Duodenal mucosa (tissue), 2 donors: ENCODE data around the gene CRYZL1.

Experiments
- H3K27ac ChIP-seq: one replicate; pipeline ENCODE4 v1.7.0; 2013; ENCODE audit warnings: low read depth, low read length
- H3K27me3 ChIP-seq, 2 donors: one replicate each; pipeline ENCODE4 v1.7.0; 2013; ENCODE audit warnings: low read length in 2 of 2, control low read depth in 1 of 2; ENCODE audit not compliant: insufficient read depth in 2 of 2, control insufficient read depth in 1 of 2
- H3K36me3 ChIP-seq, 2 donors: one replicate each; pipeline ENCODE4 v1.7.0; 2013; ENCODE audit warnings: low read length in 2 of 2, control low read depth in 1 of 2; ENCODE audit not compliant: insufficient read depth in 2 of 2, control insufficient read depth in 1 of 2
- H3K4me1 ChIP-seq, 2 donors: one replicate each; pipeline ENCODE4 v1.7.0; 2013; ENCODE audit warnings: low read length in 2 of 2, control low read depth in 1 of 2; ENCODE audit not compliant: insufficient read depth in 2 of 2, control insufficient read depth in 1 of 2
- H3K4me3 ChIP-seq, 2 donors: one replicate each; pipeline ENCODE4 v1.7.0; 2013; ENCODE audit warnings: low read length in 2 of 2, low read depth in 1 of 2
- H3K9ac ChIP-seq, 2 donors: one replicate each; pipeline ENCODE4 v1.7.0; 2013; ENCODE audit warnings: low read length in 2 of 2, low read depth in 1 of 2
- H3K9me3 ChIP-seq, 2 donors: one replicate each; pipeline ENCODE4 v1.7.0; 2013; ENCODE audit warnings: low read length in 2 of 2, control low read depth in 1 of 2; ENCODE audit not compliant: control insufficient read depth in 1 of 2

Gene CRYZL1

GRCh38 chr21:33567914-33568313 is 73.6 kb downstream of the CRYZL1 start:
- H3K27me3 ChIP-seq: no peaks in the 10 kb centered on the region
- no peak overlapping the region for H3K9ac ChIP-seq
- no peaks in the 10 kb centered on the region for H3K9me3 ChIP-seq
- H3K36me3 ChIP-seq: peaks cover 35 to 54% of the 10 kb centered on the region in 2 donors
- peaks cover 0 to 4% of the 10 kb centered on the region in 2 donors for H3K4me1 ChIP-seq
- no peak overlapping the region for H3K4me3 ChIP-seq
- no peak overlapping the region for H3K27ac ChIP-seq

GRCh38 chr21:33566514-33566913 is 75.0 kb downstream of the CRYZL1 start:
- Histone ChIP-seq H3K4me1 (no peaks in the 10 kb centered on the region), H3K27ac (no peak overlapping the region), H3K9ac (no peak overlapping the region), H3K36me3 (peaks cover 33 to 51% of the 10 kb centered on the region in 2 donors), H3K9me3 (no peaks in the 10 kb centered on the region), H3K4me3 (no peak overlapping the region), H3K27me3 (no peaks in the 10 kb centered on the region)

- H3K4me1 ChIP-seq: no peaks in the 10 kb centered on the region
- H3K36me3 ChIP-seq: peaks cover 43 to 61% of the 10 kb centered on the region in 2 donors
- no peak overlapping the region for H3K9ac ChIP-seq
- H3K4me3 ChIP-seq: no peak overlapping the region
- H3K9me3 ChIP-seq: no peaks in the 10 kb centered on the region
- H3K27ac ChIP-seq: no peak overlapping the region
- no peaks in the 10 kb centered on the region for H3K27me3 ChIP-seq
Observed at GRCh38 chr21:33562389-33562788, 79.2 kb downstream of the CRYZL1 start.

- no peaks in the 10 kb centered on the region for H3K27me3 ChIP-seq
- H3K36me3 ChIP-seq: peaks cover 41 to 61% of the 10 kb centered on the region in 2 donors
- no peak overlapping the region for H3K27ac ChIP-seq
Observed at GRCh38 chr21:33561373-33561772, 80.2 kb downstream of the CRYZL1 start.

GRCh38 chr21:33560965-33561364 is 80.6 kb downstream of the CRYZL1 start:
- Histone ChIP-seq H3K9me3 (no peaks in the 10 kb centered on the region), H3K4me1 (peaks cover 0 to under 1% of the 10 kb centered on the region in 2 donors), H3K27me3 (no peaks in the 10 kb centered on the region), H3K36me3 (peaks cover 41 to 64% of the 10 kb centered on the region in 2 donors), H3K9ac (no peak overlapping the region), H3K27ac (no peak overlapping the region), H3K4me3 (no peak overlapping the region)

More at GRCh38 chr21:33561373-33561772, 80.2 kb downstream of the CRYZL1 start:
- Histone ChIP-seq H3K9ac (no peak overlapping the region), H3K9me3 (no peaks in the 10 kb centered on the region), H3K4me1 (no peaks in the 10 kb centered on the region), H3K4me3 (no peak overlapping the region)

- Histone ChIP-seq H3K27ac (no peak overlapping the region), H3K4me3 (no peak overlapping the region), H3K9ac (no peak overlapping the region), H3K27me3 (no peaks in the 10 kb centered on the region), H3K9me3 (no peaks in the 10 kb centered on the region), H3K36me3 (peaks cover 41 to 70% of the 10 kb centered on the region in 2 donors), H3K4me1 (peaks cover 0 to 7% of the 10 kb centered on the region in 2 donors)
Observed at GRCh38 chr21:33559813-33560212, 81.7 kb downstream of the CRYZL1 start.

- no peak overlapping the region for H3K4me3 ChIP-seq
- no peaks in the 10 kb centered on the region for H3K27me3 ChIP-seq
- H3K4me1 ChIP-seq: peaks cover 0 to 7% of the 10 kb centered on the region in 2 donors
- H3K36me3 ChIP-seq: peaks cover 50 to 74% of the 10 kb centered on the region in 2 donors
- no peak overlapping the region for H3K9ac ChIP-seq
- no peaks in the 10 kb centered on the region for H3K9me3 ChIP-seq
- H3K27ac ChIP-seq: no peak overlapping the region
Observed at GRCh38 chr21:33558777-33559421, 82.6 kb downstream of the CRYZL1 start.

- Histone ChIP-seq H3K9ac (no peak overlapping the region), H3K27me3 (no peaks in the 10 kb centered on the region), H3K9me3 (no peaks in the 10 kb centered on the region), H3K36me3 (peaks cover 63 to 84% of the 10 kb centered on the region in 2 donors), H3K4me3 (no peak overlapping the region), H3K4me1 (peaks cover 0 to 7% of the 10 kb centered on the region in 2 donors), H3K27ac (no peak overlapping the region)
Observed at GRCh38 chr21:33557447-33557846, 84.1 kb downstream of the CRYZL1 start.

- H3K4me1 ChIP-seq: peaks cover 0 to 7% of the 10 kb centered on the region in 2 donors
- no peak overlapping the region for H3K4me3 ChIP-seq
Observed at GRCh38 chr21:33554982-33555344, 86.6 kb downstream of the CRYZL1 start.

GRCh38 chr21:33554236-33554981 is 87.1 kb downstream of the CRYZL1 start:
- Histone ChIP-seq H3K27me3 (no peaks in the 10 kb centered on the region), H3K4me1 (peaks cover 0 to 7% of the 10 kb centered on the region in 2 donors), H3K36me3 (peaks cover 72 to 89% of the 10 kb centered on the region in 2 donors), H3K4me3 (no peak overlapping the region), H3K9ac (no peak overlapping the region), H3K9me3 (no peaks in the 10 kb centered on the region), H3K27ac (no peak overlapping the region)

More at GRCh38 chr21:33554982-33555344, 86.6 kb downstream of the CRYZL1 start:
- Histone ChIP-seq H3K27ac (no peak overlapping the region), H3K27me3 (no peaks in the 10 kb centered on the region), H3K36me3 (peaks cover 72 to 89% of the 10 kb centered on the region in 2 donors), H3K9me3 (no peaks in the 10 kb centered on the region), H3K9ac (no peak overlapping the region)
